Right lobe of liver (tissue), 4 donors: ENCODE results near the gene MLANA.
"Not testable (repeated sequence)": the region's sequence is repeated elsewhere in the genome, so short reads cannot be mapped to it uniquely, and the experiment has no call there.

Experiments
- CTCF ChIP-seq, 4 donors: fragments of 200-600 bp in 3 of 4; fragments of 450-650 bp in 1 of 4; IDR thresholded peaks; one replicate each; pipeline versions ENCODE4 v1.5.1 to v1.8.0; 2016 to 2022; ENCODE audit warnings: antibody characterized with exemption in 4 of 4, mild to moderate bottlenecking in 2 of 4
- POLR2A ChIP-seq: fragments of 450-650 bp; IDR thresholded peaks from one replicate; pipeline ENCODE4 v1.6.1; 2017; ENCODE audit warnings: antibody characterized with exemption, mild to moderate bottlenecking
- donor health status: DM: no; HTN: no; CAD: no.
- donor health status: DM: no; HTN: no; CAD: no.
- donor health status: DM: no; HTN: yes; CAD: no.

GRCh38 chr9:5882244-5883012, 8.3 kb upstream of the MLANA start:
- not testable (repeated sequence) for TF ChIP-seq CTCF (IDR thresholded peaks at IDR 0.05); POLR2A
